HFFc6 (cell line): ENCODE data around the gene NFX1. TPM values are rescaled to one million over a fixed set of nuclear protein-coding genes. Genes with fewer than 3 reads are reported as not detected.
A peak's percentile ranks its signal among the peaks of the same experiment; 100 is the strongest.

ENCODE experiments used
- DNase-seq: peaks from one replicate; pipeline ENCODE4 v3.0.0-alpha.2; 2018
- H3K27ac Mint-ChIP-seq: 2 replicates; pipeline ENCODE4 v1.8.0; 2020; ENCODE audit warnings: mild to moderate bottlenecking, mixed read lengths
- H3K27me3 Mint-ChIP-seq: 2 replicates; pipeline ENCODE4 v1.8.0; 2021; ENCODE audit warnings: mild to moderate bottlenecking, moderate library complexity, mixed read lengths; ENCODE audit not compliant: insufficient read depth
- H3K36me3 Mint-ChIP-seq: 2 replicates; pipeline ENCODE4 v1.8.0; 2021; ENCODE audit warnings: low read depth, mixed read lengths
- H3K4me1 Mint-ChIP-seq: 2 replicates; pipeline ENCODE4 v1.8.0; 2020; ENCODE audit warnings: low read depth, mixed read lengths
- H3K4me3 Mint-ChIP-seq: 2 replicates; pipeline ENCODE4 v1.8.0; 2020; ENCODE audit warnings: mild to moderate bottlenecking, moderate library complexity, mixed read lengths
- H3K9me3 Mint-ChIP-seq: 2 replicates; pipeline ENCODE4 v1.8.0; 2020; ENCODE audit warnings: mild to moderate bottlenecking, mixed read lengths
- CTCF ChIP-seq: fragments of 200-600 bp; sonication (generic); IDR thresholded peaks from 2 replicates; pipeline ENCODE4 v1.5.0; 2021; ENCODE audit warnings: antibody characterized with exemption, mild to moderate bottlenecking
- long read RNA-seq: library from polyadenylated mRNA; unstranded; transcript quantifications from one replicate; pipeline ENCODE4 v2.0.0, GENCODE V29; 2019
- total RNA-seq, 6 experiments: library from RNA; stranded (reverse); fragmentation: NEBNext Ultra II Directional; extraction: Animal tissue kit (Norgen Biotek cat#: 25700); gene quantifications; 2 replicates in 1 of 6; 3 replicates in 5 of 6; pipeline ENCODE4 v1.2.3, GENCODE V29; 2021

Gene NFX1
- 10 to 100 TPM; 25.7 to 28.0 (median 27.8) TPM for total RNA-seq
- long read RNA-seq, full-length matches to known transcripts: 12 of 35 reads
- long read RNA-seq, partial matches to known transcripts: 10 of 35 reads
- long read RNA-seq, other reads (novel, unspliced or antisense): 13 of 35 reads

GRCh38 chr9:33290247-33291030 lies at the start of gene NFX1:
TSS of gene NFX1 (plus strand) at chr9:33290516. CDS start at chr9:33290573, 57 bp downstream.
- H3K27ac Mint-ChIP-seq: peak within 1 kb of the TSS; percentile 100
- H3K4me1 Mint-ChIP-seq: peaks cover 44% of the 10 kb centered on the region
- H3K36me3 Mint-ChIP-seq: peaks cover 32% of the 10 kb centered on the region
- peaks cover 8% of the 10 kb centered on the region for H3K27me3 Mint-ChIP-seq
- no peaks in the 10 kb centered on the region for H3K9me3 Mint-ChIP-seq
- H3K4me3 Mint-ChIP-seq: peak within 1 kb of the TSS; percentile 99
- peak; percentile 98 for DNase-seq
- no peak for TF ChIP-seq CTCF

- DNase-seq: no peak
- no peaks in the 10 kb centered on the region for H3K9me3 Mint-ChIP-seq
- no peak for TF ChIP-seq CTCF
- H3K27ac Mint-ChIP-seq: no peak overlapping the region
- peaks cover 15% of the 10 kb centered on the region for H3K4me1 Mint-ChIP-seq
- H3K36me3 Mint-ChIP-seq: no peaks in the 10 kb centered on the region
- H3K4me3 Mint-ChIP-seq: no peak overlapping the region
- peaks cover 3% of the 10 kb centered on the region; the same call in 1 of the 2 replicates for H3K27me3 Mint-ChIP-seq
Observed at GRCh38 chr9:33241298-33241697, 49.0 kb upstream of the NFX1 start.

GRCh38 chr9:33242609-33243134 lies 47.6 kb upstream of the NFX1 start:
- TF ChIP-seq CTCF: no peak
- H3K27me3 Mint-ChIP-seq: peaks cover 3% of the 10 kb centered on the region; the same call in 1 of the 2 replicates
- no peak overlapping the region for H3K4me3 Mint-ChIP-seq
- no peaks in the 10 kb centered on the region; the same call in 1 of the 2 replicates for H3K36me3 Mint-ChIP-seq
- no peaks in the 10 kb centered on the region for H3K9me3 Mint-ChIP-seq
- H3K4me1 Mint-ChIP-seq: peaks cover 8% of the 10 kb centered on the region
- no peak overlapping the region for H3K27ac Mint-ChIP-seq
- DNase-seq: no peak

GRCh38 chr9:33244137-33244784 lies 46.1 kb upstream of the NFX1 start:
- DNase-seq: no peak
- H3K36me3 Mint-ChIP-seq: peaks cover 3% of the 10 kb centered on the region; the same call in 1 of the 2 replicates
- TF ChIP-seq CTCF: no peak
- H3K27ac Mint-ChIP-seq: no peak overlapping the region
- H3K4me1 Mint-ChIP-seq: peaks cover 8% of the 10 kb centered on the region
- H3K9me3 Mint-ChIP-seq: no peaks in the 10 kb centered on the region
- H3K4me3 Mint-ChIP-seq: no peak overlapping the region
- H3K27me3 Mint-ChIP-seq: peaks cover 3% of the 10 kb centered on the region; the same call in 1 of the 2 replicates

- Mint-ChIP-seq H3K27me3 (peaks cover 3% of the 10 kb centered on the region; the same call in 1 of the 2 replicates), H3K4me1 (peaks cover under 1% of the 10 kb centered on the region; the same call in 1 of the 2 replicates), H3K36me3 (peaks cover 3% of the 10 kb centered on the region; the same call in 1 of the 2 replicates), H3K9me3 (no peaks in the 10 kb centered on the region), H3K27ac (no peak overlapping the region), H3K4me3 (no peak overlapping the region)
- TF ChIP-seq CTCF: no peak
- DNase-seq: no peak
Observed at GRCh38 chr9:33245341-33245740, 45.0 kb upstream of the NFX1 start.
